ENCODE measurements around the gene UXS1.

The UXS1 gene

GRCh38 chr2:106187273-106187891 is 6.7 kb downstream of the UXS1 start:
- no peak for DNase-seq

- no peak for DNase-seq
Observed at GRCh38 chr2:106185475-106186184, 8.5 kb downstream of the UXS1 start.

- DNase-seq, result no peak
Observed at GRCh38 chr2:106184857-106185256, 9.2 kb downstream of the UXS1 start.

GRCh38 chr2:106184394-106184793 is 9.7 kb downstream of the UXS1 start:
- no peak for DNase-seq

- no peak for DNase-seq
Observed at GRCh38 chr2:106183101-106183696, 10.9 kb downstream of the UXS1 start.

GRCh38 chr2:106181064-106181463 is 13.0 kb downstream of the UXS1 start:
- DNase-seq, result no peak

- no peak for DNase-seq
Observed at GRCh38 chr2:106180602-106181001, 13.5 kb downstream of the UXS1 start.

- no peak for DNase-seq
Observed at GRCh38 chr2:106178716-106179115, 15.4 kb downstream of the UXS1 start.

- no peak for DNase-seq
Observed at GRCh38 chr2:106177581-106177980, 16.5 kb downstream of the UXS1 start.

- DNase-seq, result no peak
Observed at GRCh38 chr2:106176446-106177099, 17.5 kb downstream of the UXS1 start.

GRCh38 chr2:106175086-106175850 is 18.8 kb downstream of the UXS1 start:
- no peak for DNase-seq

GRCh38 chr2:106174056-106174455 is 20.0 kb downstream of the UXS1 start:
- DNase-seq, result no peak

- DNase-seq, result no peak
Observed at GRCh38 chr2:106172649-106173048, 21.5 kb downstream of the UXS1 start.

GRCh38 chr2:106168657-106169056 is 25.4 kb downstream of the UXS1 start:
- DNase-seq, result no peak

GRCh38 chr2:106167067-106167466 is 27.0 kb downstream of the UXS1 start:
- DNase-seq, result no peak

- DNase-seq, result no peak
Observed at GRCh38 chr2:106165561-106165960, 28.5 kb downstream of the UXS1 start.

GRCh38 chr2:106165029-106165428 is 29.1 kb downstream of the UXS1 start:
- no peak for DNase-seq

- DNase-seq, result no peak
Observed at GRCh38 chr2:106163948-106164545, 30.1 kb downstream of the UXS1 start.

- DNase-seq, result no peak
Observed at GRCh38 chr2:106161938-106162820, 31.9 kb downstream of the UXS1 start.

- no peak for DNase-seq
Observed at GRCh38 chr2:106161341-106161740, 32.8 kb downstream of the UXS1 start.

- peak; percentile 63 for DNase-seq
Observed at GRCh38 chr2:106160786-106161261, 33.3 kb downstream of the UXS1 start.
